HG03460 (cell line): ENCODE results near the gene CPLX3.
A peak's percentile ranks its signal among the peaks of the same experiment; 100 is the strongest.

Experiments
- ATAC-seq: cut with Tn5 transposase; IDR thresholded peaks from one replicate; pipeline ENCODE4 v1.9.1; 2021; ENCODE audit not compliant: unreplicated experiment

CPLX3 gene

DNA sequence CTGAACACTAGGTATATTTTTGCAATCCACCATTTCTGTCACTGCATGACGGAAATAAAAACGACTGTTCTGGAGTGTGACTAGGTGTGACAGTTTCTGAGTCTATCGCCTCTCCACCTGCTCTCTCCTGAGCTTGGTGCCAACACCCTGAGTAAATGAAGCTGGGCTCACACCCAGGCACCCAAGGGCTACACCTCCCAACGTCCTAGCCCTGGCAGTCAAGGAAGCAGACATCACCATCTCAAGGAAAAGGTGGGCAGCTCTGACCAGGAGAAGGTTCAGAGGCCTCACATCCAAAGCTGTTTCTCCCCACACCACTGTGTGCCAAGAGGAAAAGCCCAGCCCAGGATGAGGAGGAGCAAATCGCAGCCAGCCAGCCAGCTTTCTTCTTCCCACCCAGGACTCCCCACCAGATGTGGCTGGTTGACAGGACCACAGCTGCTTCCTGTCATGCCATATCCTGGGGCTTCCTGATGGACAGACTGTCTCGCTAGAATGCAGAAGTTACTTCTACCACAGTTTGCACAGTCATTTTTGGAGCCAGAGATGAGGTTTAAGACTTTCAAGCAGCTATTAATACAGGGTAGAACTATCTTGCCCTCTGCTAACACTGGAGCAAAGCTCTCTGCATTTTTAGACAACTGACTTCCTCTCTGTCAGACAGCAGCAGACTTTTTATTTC, 43.4 kb downstream of the CPLX3 start:
- peak; percentile 47 for ATAC-seq

DNA sequence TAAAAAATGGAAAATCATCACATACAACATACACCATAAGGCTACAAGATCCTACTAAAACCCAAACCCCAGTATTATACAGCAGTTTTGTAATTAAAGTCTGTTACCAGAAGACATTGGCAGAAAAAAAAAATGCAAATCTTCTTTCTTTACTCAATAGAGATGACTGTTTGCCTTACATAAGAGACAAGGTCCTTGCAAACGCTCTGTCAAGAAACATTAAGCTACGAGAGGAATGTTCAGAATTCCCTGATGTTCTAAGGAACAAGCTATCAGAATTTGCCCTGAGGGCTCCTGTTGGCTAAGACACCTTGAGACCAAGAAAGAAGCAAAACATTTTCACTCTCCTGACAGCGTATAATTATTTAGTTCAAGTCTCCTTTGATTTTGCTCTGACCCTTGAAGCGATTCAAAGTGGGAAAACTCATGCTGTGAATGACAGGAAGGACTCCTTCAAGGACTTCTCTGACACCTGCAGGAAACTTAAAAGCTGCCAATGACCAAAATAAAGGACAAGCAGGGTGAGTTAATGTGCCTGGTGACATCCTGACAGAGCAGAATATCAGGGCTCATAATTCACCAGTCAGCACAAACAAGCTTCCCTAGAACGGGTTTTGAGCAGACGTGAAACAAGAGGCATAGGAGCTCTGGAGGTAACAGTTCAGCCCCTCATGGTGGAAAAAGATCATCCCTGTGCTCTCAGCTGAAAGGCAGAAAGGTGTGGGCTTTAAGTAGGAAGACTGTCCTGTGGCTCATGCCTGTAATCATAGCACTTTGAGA, 44.2 kb downstream of the CPLX3 start:
- ATAC-seq, result no peak

- no peak for ATAC-seq
Measured at GRCh38 chr15:74872702-74873035, 46.2 kb downstream of the CPLX3 start.

DNA sequence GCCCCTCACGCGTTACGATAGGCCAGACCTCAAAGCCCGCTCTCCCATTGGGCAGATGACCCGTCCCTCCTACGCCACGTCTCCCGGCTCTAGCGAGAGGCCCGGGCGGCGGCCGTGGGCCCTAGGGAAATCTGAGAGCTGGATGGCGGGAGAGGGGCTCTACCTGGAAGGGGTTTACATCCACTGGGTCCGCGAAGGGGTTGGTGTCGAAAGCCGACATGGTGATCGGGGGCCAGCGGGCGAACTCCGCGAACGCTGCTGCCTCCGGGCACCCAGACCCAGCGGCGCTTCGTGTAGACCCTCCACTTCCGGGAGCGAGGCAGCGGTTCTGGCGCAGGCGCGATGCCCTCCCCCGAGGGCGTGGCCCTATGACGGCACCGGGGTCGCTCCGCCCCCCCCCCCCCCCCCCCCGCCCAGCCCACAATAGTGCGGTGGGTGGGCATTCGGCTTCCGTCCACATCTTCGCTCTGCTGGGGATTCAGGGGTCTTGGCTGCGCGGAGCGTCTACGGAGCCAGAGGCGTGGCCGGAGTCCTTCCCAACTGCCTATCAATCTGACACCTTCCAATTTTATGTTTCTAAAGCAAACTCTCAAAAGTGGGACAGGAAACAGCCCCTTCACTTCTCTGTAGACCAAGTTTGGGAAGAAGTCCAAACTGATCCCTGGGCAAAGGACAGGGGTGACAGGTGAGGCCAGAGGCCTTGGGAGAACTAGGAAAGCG, 46.8 kb downstream of the CPLX3 start, which contains the start of gene SCAMP2:
SCAMP2 (minus strand) TSS at position 330 of the 720 bp plus-strand sequence; CDS start at position 220, 110 bp downstream.
- ATAC-seq, result peak; percentile 74

GRCh38 chr15:74873756-74874424, 47.5 kb downstream of the CPLX3 start:
- ATAC-seq, result no peak

GRCh38 chr15:74878273-74878672, 51.8 kb downstream of the CPLX3 start:
- no peak for ATAC-seq
